ENCODE results near the gene PLSCR3. TPM values are rescaled to one million over a fixed set of nuclear protein-coding genes. Genes with fewer than 3 reads are reported as not detected.
A peak's percentile ranks its signal among the peaks of the same experiment; 100 is the strongest.

The PLSCR3 gene
- total and polyA plus RNA-seq, 3 donors from 2014 or later, result 13.6 to 19.4 (median 14.2) TPM

- peak; percentile 57 for DNase-seq
- H3K4me1 ChIP-seq, result peaks cover 17% of the 10 kb centered on the region
- intact Hi-C loops (cut with DNase I; ENCODE audit: low total_unique reads), result no loop called here
- TF ChIP-seq CTCF (IDR thresholded peaks at IDR 0.05) (no peak), POLR2A (IDR thresholded peaks at IDR 0.05) (no peak)
- H3K27me3 ChIP-seq, result no peaks in the 10 kb centered on the region
- H3K27ac ChIP-seq, result peak overlapping the region; percentile 93 to 95
- H3K36me3 ChIP-seq (ENCODE audit: low read depth, missing control alignments), result no peaks in the 10 kb centered on the region
- H3K9me3 ChIP-seq, result no peaks in the 10 kb centered on the region
- WGBS, 2 donors, result 1 to 7% methylated on average over 8 to 54 of the region's 65 CpGs
- peak overlapping the region; percentile 71 to 72 for H3K4me3 ChIP-seq
Observed at GRCh38 chr17:7404737-7405349, 10.5 kb upstream of the PLSCR3 start.

GRCh38 chr17:7403977-7404736, 9.8 kb upstream of the PLSCR3 start, which contains the start of gene TMEM256:
Gene TMEM256 (minus strand): TSS chr17:7404097. CDS start chr17:7404084, 13 bp downstream.
- intact Hi-C loops (cut with DNase I; ENCODE audit: low total_unique reads), result no loop called here
- Histone ChIP-seq H3K9me3 (no peaks in the 10 kb centered on the region), H3K27me3 (no peaks in the 10 kb centered on the region), H3K4me3 (peak within 1 kb of the TSS; percentile 71 to 72), H3K36me3 (ENCODE audit: low read depth, missing control alignments) (no peaks in the 10 kb centered on the region), H3K4me1 (peaks cover 17% of the 10 kb centered on the region), H3K27ac (peak within 1 kb of the TSS; percentile 93 to 95)
- TF ChIP-seq POLR2A (IDR thresholded peaks at IDR 0.05) (peak; percentile 99), CTCF (IDR thresholded peaks at IDR 0.05) (peak in 1 of 3 experiments; percentile 24)
- 0% methylated on average over 18 to 44 of the region's 49 CpGs for WGBS, 2 donors
- peak; percentile 100 for DNase-seq

- peaks cover 17% of the 10 kb centered on the region for H3K4me1 ChIP-seq
- DNase-seq, result no peak
- H3K4me3 ChIP-seq, result peak overlapping the region; percentile 65 to 72
- intact Hi-C loops (cut with DNase I; ENCODE audit: low total_unique reads), result no loop called here
- 0% methylated on average over 13 of the region's 13 CpGs; no CpG with 5 or more reads in 1 of the 2 donors for WGBS, 2 donors
- H3K27ac ChIP-seq, result peak overlapping the region; percentile 61 to 93
- H3K9me3 ChIP-seq, result no peaks in the 10 kb centered on the region
- H3K27me3 ChIP-seq, result no peaks in the 10 kb centered on the region
- H3K36me3 ChIP-seq (ENCODE audit: low read depth, missing control alignments), result no peaks in the 10 kb centered on the region
- TF ChIP-seq CTCF (IDR thresholded peaks at IDR 0.05) (no peak), POLR2A (IDR thresholded peaks at IDR 0.05) (no peak)
Observed at GRCh38 chr17:7403727-7403976, 9.3 kb upstream of the PLSCR3 start.

GRCh38 chr17:7403043-7403726, 8.9 kb upstream of the PLSCR3 start:
- peaks cover 17% of the 10 kb centered on the region for H3K4me1 ChIP-seq
- peak; percentile 59 for DNase-seq

More at GRCh38 chr17:7403043-7403726, 8.9 kb upstream of the PLSCR3 start:
- H3K27me3 ChIP-seq, result no peaks in the 10 kb centered on the region
- 6 to 8% methylated on average over 16 of the region's 16 CpGs for WGBS, 2 donors
- H3K4me3 ChIP-seq, result peak overlapping the region; percentile 65 to 72
- H3K36me3 ChIP-seq (ENCODE audit: low read depth, missing control alignments), result no peaks in the 10 kb centered on the region
- no peaks in the 10 kb centered on the region for H3K9me3 ChIP-seq
- peak overlapping the region; percentile 61 to 93 for H3K27ac ChIP-seq
- intact Hi-C loops (cut with DNase I; ENCODE audit: low total_unique reads), result no loop called here
- TF ChIP-seq CTCF (IDR thresholded peaks at IDR 0.05) (no peak), POLR2A (IDR thresholded peaks at IDR 0.05) (no peak)
